GM12878 (cell line): ENCODE results near the gene ARMH1. TPM values are rescaled to one million over a fixed set of nuclear protein-coding genes. Genes with fewer than 3 reads are reported as not detected.

ENCODE experiments used
- ATAC-seq: fragments of 200-7000 bp; cut with Tn5 transposase; 3 replicates; pipeline ENCODE4 v1.9.1; 2020; ENCODE audit warnings: mild to moderate bottlenecking, moderate library complexity
- BruUV-seq: library from RNA; stranded (reverse); fragments of 400-500 nt; replicated peaks from 2 replicates; lab custom pipeline; 2021; lab: Mats Ljungman, UMichigan
- CTCF ChIA-PET: fragments of 300-600 bp; sonication (Branson Sonifier 250); formaldehyde crosslinking; extraction: SDS; loops from one replicate; lab custom pipeline; 2021; ENCODE audit warnings: inconsistent platforms; lab: Yijun Ruan, JAX
- POLR2A ChIA-PET: fragments of 350-600 bp; formaldehyde crosslinking; extraction: SDS; loops from one replicate; lab custom pipeline; 2021; ENCODE audit warnings: inconsistent platforms; lab: Charles Lee
- RAD21 ChIA-PET: fragments of 300-600 bp; sonication (Branson Sonifier 250); formaldehyde crosslinking; loops from one replicate; lab custom pipeline; 2023; ENCODE audit warnings: antibody characterized with exemption; ENCODE audit not compliant: unreplicated experiment; lab: Charles Lee
- SMC1A ChIA-PET: fragments of 300-600 bp; sonication (Branson Sonifier 250); formaldehyde crosslinking; loops from one replicate; lab custom pipeline; 2023; ENCODE audit not compliant: unreplicated experiment, uncharacterized antibody; lab: Charles Lee
- DNase-seq: peaks from one replicate; pipeline ENCODE4 v3.0.0-alpha.2; 2011; ENCODE audit warnings: low read depth, low spot score
- FAIRE-seq: peaks from 3 replicates; lab custom pipeline; 2011; peaks lifted over from hg19 to GRCh38; lab: Jason Lieb, UNC
- H2AFZ ChIP-seq: 2 replicates; pipeline ENCODE4 v1.6.0; 2011; ENCODE audit warnings: low read depth, low read length, control low read depth; ENCODE audit not compliant: control insufficient read depth
- H3K27ac ChIP-seq: 2 replicates; pipeline ENCODE4 v1.5.1; 2011; ENCODE audit warnings: control low read depth; ENCODE audit not compliant: control insufficient read depth, insufficient read depth
- H3K27me3 ChIP-seq, 2 experiments: replicated peaks in 1 of 2; 2 replicates each; pipeline versions ENCODE4 v1.6.0 to v1.6.1; 2011; ENCODE audit warnings: low read length in 1 of 2; ENCODE audit not compliant: control insufficient read depth in 2 of 2, insufficient read depth in 2 of 2
- H3K36me3 ChIP-seq, 2 experiments: 2 replicates each; pipeline ENCODE4 v1.5.1; 2011; ENCODE audit warnings: low read length in 1 of 2; ENCODE audit not compliant: control insufficient read depth in 2 of 2, insufficient read depth in 2 of 2
- H3K4me1 ChIP-seq: 2 replicates; pipeline ENCODE4 v1.6.1; 2011; ENCODE audit warnings: mild to moderate bottlenecking, low read length, moderate library complexity, mixed read lengths; ENCODE audit not compliant: control insufficient read depth, insufficient read depth
- H3K4me2 ChIP-seq: 2 replicates; pipeline ENCODE4 v1.6.0; 2011; ENCODE audit warnings: control low read depth; ENCODE audit not compliant: control insufficient read depth, insufficient read depth
- H3K4me3 ChIP-seq: fragments of 200-600 bp; sonication (generic); 2 replicates; pipeline ENCODE4 v1.5.1; 2016
- H3K79me2 ChIP-seq: 2 replicates; pipeline ENCODE4 v1.6.0; 2011; ENCODE audit warnings: low read length; ENCODE audit not compliant: control insufficient read depth, insufficient read depth
- H3K9ac ChIP-seq: 2 replicates; pipeline ENCODE4 v1.8.0; 2011; ENCODE audit warnings: low read length, control low read depth, mixed read lengths; ENCODE audit not compliant: control insufficient read depth, insufficient read depth
- H3K9me3 ChIP-seq: replicated peaks from 3 replicates; pipeline ENCODE4 v1.5.1; 2011; ENCODE audit warnings: mild to moderate bottlenecking, low read length; ENCODE audit not compliant: control insufficient read depth, insufficient read depth
- H4K20me1 ChIP-seq: 2 replicates; pipeline ENCODE4 v1.6.0; 2011; ENCODE audit not compliant: control insufficient read depth, insufficient read depth
- ATF2 ChIP-seq: IDR thresholded peaks from 2 replicates; pipeline ENCODE4 v1.6.1; 2012; ENCODE audit warnings: low read length, inconsistent platforms
- BCL11A ChIP-seq: IDR thresholded peaks from 2 replicates; pipeline ENCODE4 v1.6.1; 2011; ENCODE audit warnings: low read depth, low read length
- BCLAF1 ChIP-seq: fragments of 450-650 bp; IDR thresholded peaks from 2 replicates; pipeline ENCODE4 v1.6.1; 2017; ENCODE audit warnings: antibody characterized with exemption, mild to moderate bottlenecking, moderate library complexity
- CHD1 ChIP-seq: IDR thresholded peaks from 2 replicates; pipeline ENCODE4 v1.6.1; 2012; ENCODE audit warnings: low read depth, low read length, improper control_type of control experiment
- CREB1 ChIP-seq: IDR thresholded peaks from 2 replicates; pipeline ENCODE4 v1.6.1; 2012; ENCODE audit warnings: low read depth, mild to moderate bottlenecking, inconsistent platforms
- FOXM1 ChIP-seq: IDR thresholded peaks from 2 replicates; pipeline ENCODE4 v1.6.1; 2012; ENCODE audit warnings: low read depth, mild to moderate bottlenecking, inconsistent platforms, low read length, moderate library complexity
- SPI1 ChIP-seq: IDR thresholded peaks from 2 replicates; pipeline ENCODE4 v1.6.1; 2011; ENCODE audit warnings: low read depth, mild to moderate bottlenecking, low read length, moderate library complexity, borderline replicate concordance; ENCODE audit not compliant: insufficient read depth
- TAF1 ChIP-seq: IDR thresholded peaks from 2 replicates; pipeline ENCODE4 v1.6.1; 2011; ENCODE audit warnings: mild to moderate bottlenecking, low read depth, low read length, borderline replicate concordance
- TBL1XR1 ChIP-seq: IDR thresholded peaks from 2 replicates; pipeline ENCODE4 v1.6.1; 2012; ENCODE audit warnings: low read depth, low read length, improper control_type of control experiment
- ZBED1 ChIP-seq: IDR thresholded peaks from 2 replicates; pipeline ENCODE4 v1.6.1; 2016; ENCODE audit warnings: borderline replicate concordance
- ZBTB33 ChIP-seq: fragments of 450-650 bp; IDR thresholded peaks from 2 replicates; pipeline ENCODE4 v1.6.1; 2017; ENCODE audit warnings: mild to moderate bottlenecking
- ZNF274 ChIP-seq: IDR thresholded peaks from one replicate; pipeline ENCODE4 v1.8.0; 2011; ENCODE audit not compliant: insufficient read length, insufficient read depth
- ZNF592 ChIP-seq: fragments of 450-650 bp; IDR thresholded peaks from 2 replicates; pipeline ENCODE4 v1.6.1; 2017; ENCODE audit warnings: mild to moderate bottlenecking, moderate library complexity
- ZNF622 ChIP-seq: fragments of 450-650 bp; IDR thresholded peaks from 2 replicates; pipeline ENCODE4 v1.6.1; 2017; ENCODE audit warnings: mild to moderate bottlenecking, inconsistent platforms
- ZSCAN29 ChIP-seq: fragments of 450-650 bp; IDR thresholded peaks from 2 replicates; pipeline ENCODE4 v1.6.1; 2017; ENCODE audit warnings: mild to moderate bottlenecking, moderate library complexity
- WGBS: methylation state at CpG from one replicate; pipeline ENCODE4 v1.1.6; 2016; ENCODE audit warnings: low lambda C conversion rate; ENCODE audit not compliant: insufficient replicate concordance, insufficient coverage; ENCODE audit errors: missing lambda C conversion rate; 5-methylcytosine and 5-hydroxymethylcytosine counted together
- in situ Hi-C: fragments of 300-500 bp; cut with MboI; formaldehyde crosslinking; loops from 9 replicates; pipeline ENCODE4 v1.14.3; 2018; ENCODE audit warnings: mixed read lengths
- intact Hi-C: fragments of 100-400 bp; cut with micrococcal nuclease; formaldehyde crosslinking; loops from one replicate; pipeline ENCODE4 v1.14.2; 2022; ENCODE audit not compliant: unreplicated experiment
- polyA plus RNA-seq, 11 experiments: library from polyadenylated mRNA; depleted of rRNA in 4 of 11; unstranded in 6 of 11; stranded (reverse) in 5 of 11; fragments of >200 nt; fragmentation: Nextera tagmentation in 4 of 11; fragmentation: Illumina TruSeq in 1 of 11; extraction: Ambion mirVana in 4 of 11; extraction: Trizol in 1 of 11; gene quantifications; 1 replicate in 1 of 11; 2 replicates in 10 of 11; pipeline versions ENCODE4 v1.2.1 to v1.2.3, GENCODE V29; 2011 to 2016; ENCODE audit warnings: inconsistent platforms in 2 of 11, missing spikeins in 2 of 11, low read depth in 1 of 11
- total RNA-seq, 4 experiments: library from RNA; depleted of rRNA in 3 of 4; stranded (reverse); fragments of >200 nt in 3 of 4; fragmentation: Illumina TruSeq in 1 of 4; extraction: Trizol in 1 of 4; gene quantifications; 2 replicates each; pipeline versions ENCODE4 v1.2.1 to v1.2.3, GENCODE V29; 2013 to 2021

The ARMH1 gene
- total and polyA plus RNA-seq, 10 of the 15 experiments (the other 5 are each of a cell fraction or from before 2014, with no cell fraction given), result 0.93 to 43.9 (median 8.2) TPM

- Histone ChIP-seq H3K4me3 (no peak overlapping the region), H3K4me2 (no peak overlapping the region), H3K79me2 (no peaks in the 10 kb centered on the region), H3K36me3 (no peaks in the 10 kb centered on the region), H3K27me3 (no peaks in the 10 kb centered on the region; a peak in 1 of 4 replicates), H3K9me3 (no peaks in the 10 kb centered on the region), H2AFZ (no peak overlapping the region), H3K27ac (no peak overlapping the region), H4K20me1 (no peaks in the 10 kb centered on the region), H3K4me1 (peaks cover 10% of the 10 kb centered on the region; the same call in 1 of the 2 replicates), H3K9ac (no peak overlapping the region)
- RAD21 ChIA-PET, result interaction anchor here (0.6 to 1.4 kb wide), 3 partner anchors 15 to 503 kb away, joined by 3 to 4 read pairs (median 3); no protein-coding TSS in a partner anchor
- DNase-seq (no peak), ATAC-seq (no peak), FAIRE-seq (no peak)
- 91% methylated on average over 2 of the region's 2 CpGs for WGBS
- in situ Hi-C loops, result no loop called here
- POLR2A ChIA-PET, result interaction anchor here (1.1 kb wide), 1 partner anchor 9 kb away, joined by 3 read pairs; no protein-coding TSS in a partner anchor
- SMC1A ChIA-PET, result interaction anchor here (1.0 to 1.6 kb wide), 3 partner anchors 9 to 16 kb away, joined by 3 to 11 read pairs (median 5); no protein-coding TSS in a partner anchor
- BruUV-seq, result no TSS peak
- intact Hi-C loops, result no loop called here
- CTCF ChIA-PET, result interaction anchor here (0.8 to 1.8 kb wide), 4 partner anchors 9 to 31 kb away, joined by 3 to 16 read pairs (median 6); partner anchors contain the start of genes ARMH1 and TMEM53
- TF ChIP-seq ZNF622 (no peak), ZNF274 (no peak), TAF1 (no peak), ZSCAN29 (no peak), ATF2 (no peak), BCLAF1 (no peak), ZBTB33 (no peak), ZBED1 (no peak), FOXM1 (no peak), ZNF592 (no peak), CHD1 (no peak), BCL11A (no peak), SPI1 (no peak), TBL1XR1 (no peak), CREB1 (no peak)
Observed at GRCh38 chr1:44705938-44706337, 31.4 kb downstream of the ARMH1 start.
